Right lobe of liver (tissue), 6 donors: ENCODE data around the gene AMHR2. TPM values are rescaled to one million over a fixed set of nuclear protein-coding genes. Genes with fewer than 3 reads are reported as not detected.

Experiments used
- ATAC-seq, 4 donors: fragments of 200-7000 bp; cut with Tn5 transposase; one replicate each; pipeline ENCODE4 v1.9.1; 2020; ENCODE audit warnings: mild to moderate bottlenecking in 4 of 4, moderate library complexity in 4 of 4
- DNase-seq, 3 donors: peaks; one replicate each; pipeline ENCODE4 v3.0.0-alpha.2; 2020
- H3K27ac ChIP-seq, 3 donors: fragments of 200-600 bp; one replicate each; pipeline ENCODE4 v1.8.0; 2022
- H3K27me3 ChIP-seq, 2 donors: fragments of 200-600 bp; one replicate each; pipeline ENCODE4 v1.8.0; 2022
- H3K36me3 ChIP-seq, 4 donors: fragments of 200-600 bp; sonication (generic) in 1 of 4; one replicate each; pipeline versions ENCODE4 v1.5.1 to v1.8.0; 2017 to 2022; ENCODE audit warnings: control low read depth in 1 of 4
- H3K4me1 ChIP-seq, 4 donors: fragments of 200-600 bp; sonication (generic) in 1 of 4; one replicate each; pipeline versions ENCODE4 v1.5.1 to v1.8.0; 2017 to 2022; ENCODE audit warnings: control low read depth in 1 of 4
- H3K4me3 ChIP-seq, 3 donors: fragments of 200-600 bp; one replicate each; pipeline ENCODE4 v1.8.0; 2022
- H3K9me3 ChIP-seq, 4 donors: fragments of 200-600 bp; sonication (generic) in 1 of 4; one replicate each; pipeline versions ENCODE4 v1.5.1 to v1.8.0; 2017 to 2022; ENCODE audit warnings: control low read depth in 1 of 4
- POLR2A ChIP-seq: fragments of 450-650 bp; IDR thresholded peaks from one replicate; pipeline ENCODE4 v1.6.1; 2017; ENCODE audit warnings: antibody characterized with exemption, mild to moderate bottlenecking
- WGBS: methylation state at CpG from one replicate; pipeline ENCODE4 v1.1.6; 2018; ENCODE audit warnings: low coverage, low lambda C conversion rate; ENCODE audit not compliant: insufficient coverage; ENCODE audit errors: missing lambda C conversion rate; 5-methylcytosine and 5-hydroxymethylcytosine counted together
- intact Hi-C, 2 donors: fragments of 100-400 bp; cut with DNase I; formaldehyde crosslinking; loops; one replicate each; pipeline versions ENCODE4 v1.11.2 to v1.14.1; 2022
- total RNA-seq, 6 experiments: library from RNA; depleted of rRNA in 2 of 6; stranded (reverse); fragments of >200 nt in 2 of 6; fragmentation: NEBNext Ultra II Directional in 3 of 6; extraction: Animal tissue kit (Norgen Biotek cat#: 25700) in 3 of 6; gene quantifications; one replicate each; pipeline versions ENCODE4 v1.1.0 to v1.2.4, GENCODE V29; 2016 to 2023
- TF ChIP-seq, protein P1 (sequence below), 4 donors: fragments of 200-600 bp in 3 of 4; fragments of 450-650 bp in 1 of 4; IDR thresholded peaks; one replicate each; pipeline versions ENCODE4 v1.5.1 to v1.8.0; 2016 to 2022; ENCODE audit warnings: antibody characterized with exemption in 4 of 4, mild to moderate bottlenecking in 2 of 4
- donor health status: DM: no; HTN: yes; CAD: no.
- donor health status: DM: no; HTN: no; CAD: no.
- donor health status: DM: no; HTN: no; CAD: no.
- donor health status: DM: no; HTN: yes; CAD: no.
- donor health status: DM: no; HTN: yes; CAD: no.

Gene AMHR2
- total RNA-seq, 6 experiments from 2014 or later: 0.09 to 0.74 (median 0.48) TPM

DNA sequence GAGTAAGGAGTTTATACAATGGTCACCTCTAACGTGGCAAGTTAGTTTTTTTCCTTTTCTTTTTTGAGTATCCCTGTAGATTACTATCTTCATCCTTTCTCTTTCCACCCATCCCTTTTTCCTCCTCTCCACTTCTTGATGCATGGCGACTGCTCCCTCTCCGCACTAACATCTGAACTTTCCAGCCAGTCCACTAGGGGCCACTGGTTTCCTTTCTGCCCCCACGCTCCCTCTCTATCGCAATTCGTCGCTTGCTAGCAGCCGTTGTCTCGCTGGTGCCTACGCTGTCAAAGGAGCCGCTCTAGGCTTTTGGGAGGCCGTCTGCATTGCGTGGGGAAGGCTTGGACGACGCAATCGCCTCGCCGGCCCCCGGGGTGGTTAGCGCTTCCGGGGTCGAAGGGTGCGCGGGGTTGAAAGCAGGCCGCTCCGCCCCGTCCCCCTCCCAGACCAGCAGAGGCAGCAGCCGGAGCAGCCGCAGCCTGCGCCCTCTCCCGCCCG, 28.1 kb downstream of the AMHR2 start, which contains the start of gene PCBP2:
Gene PCBP2, plus strand, starts transcription at position 442 of the 498 bp plus-strand sequence. CDS start 2,699 bp downstream, outside the sequence.
- intact Hi-C loops: loop anchor here in 1 of 2 donors (5.0 kb wide), 1 partner anchor 36 kb away; no protein-coding TSS in a partner anchor
- Histone ChIP-seq H3K27me3 (no peaks in the 10 kb centered on the region), H3K4me1 (peaks cover 0 to 15% (median 4%) of the 10 kb centered on the region in 4 donors), H3K27ac (peak within 1 kb of the TSS; percentile 81 to 92 (median 92)), H3K4me3 (peak within 1 kb of the TSS; percentile 63 to 89 (median 76)), H3K9me3 (no peaks in the 10 kb centered on the region), H3K36me3 (peaks cover 7 to 24% (median 17%) of the 10 kb centered on the region in 4 donors)
- DNase-seq (peak; percentile 98 to 99 (median 99)), ATAC-seq (peak; percentile 94 to 97 (median 94))
- TF ChIP-seq, protein P1, sequence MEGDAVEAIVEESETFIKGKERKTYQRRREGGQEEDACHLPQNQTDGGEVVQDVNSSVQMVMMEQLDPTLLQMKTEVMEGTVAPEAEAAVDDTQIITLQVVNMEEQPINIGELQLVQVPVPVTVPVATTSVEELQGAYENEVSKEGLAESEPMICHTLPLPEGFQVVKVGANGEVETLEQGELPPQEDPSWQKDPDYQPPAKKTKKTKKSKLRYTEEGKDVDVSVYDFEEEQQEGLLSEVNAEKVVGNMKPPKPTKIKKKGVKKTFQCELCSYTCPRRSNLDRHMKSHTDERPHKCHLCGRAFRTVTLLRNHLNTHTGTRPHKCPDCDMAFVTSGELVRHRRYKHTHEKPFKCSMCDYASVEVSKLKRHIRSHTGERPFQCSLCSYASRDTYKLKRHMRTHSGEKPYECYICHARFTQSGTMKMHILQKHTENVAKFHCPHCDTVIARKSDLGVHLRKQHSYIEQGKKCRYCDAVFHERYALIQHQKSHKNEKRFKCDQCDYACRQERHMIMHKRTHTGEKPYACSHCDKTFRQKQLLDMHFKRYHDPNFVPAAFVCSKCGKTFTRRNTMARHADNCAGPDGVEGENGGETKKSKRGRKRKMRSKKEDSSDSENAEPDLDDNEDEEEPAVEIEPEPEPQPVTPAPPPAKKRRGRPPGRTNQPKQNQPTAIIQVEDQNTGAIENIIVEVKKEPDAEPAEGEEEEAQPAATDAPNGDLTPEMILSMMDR (IDR thresholded peaks at IDR 0.05): peak; percentile 85 to 93 (median 90)
- peak; percentile 51 for TF ChIP-seq POLR2A
- under 1% methylated on average over 14 of the region's 32 CpGs for WGBS

DNA sequence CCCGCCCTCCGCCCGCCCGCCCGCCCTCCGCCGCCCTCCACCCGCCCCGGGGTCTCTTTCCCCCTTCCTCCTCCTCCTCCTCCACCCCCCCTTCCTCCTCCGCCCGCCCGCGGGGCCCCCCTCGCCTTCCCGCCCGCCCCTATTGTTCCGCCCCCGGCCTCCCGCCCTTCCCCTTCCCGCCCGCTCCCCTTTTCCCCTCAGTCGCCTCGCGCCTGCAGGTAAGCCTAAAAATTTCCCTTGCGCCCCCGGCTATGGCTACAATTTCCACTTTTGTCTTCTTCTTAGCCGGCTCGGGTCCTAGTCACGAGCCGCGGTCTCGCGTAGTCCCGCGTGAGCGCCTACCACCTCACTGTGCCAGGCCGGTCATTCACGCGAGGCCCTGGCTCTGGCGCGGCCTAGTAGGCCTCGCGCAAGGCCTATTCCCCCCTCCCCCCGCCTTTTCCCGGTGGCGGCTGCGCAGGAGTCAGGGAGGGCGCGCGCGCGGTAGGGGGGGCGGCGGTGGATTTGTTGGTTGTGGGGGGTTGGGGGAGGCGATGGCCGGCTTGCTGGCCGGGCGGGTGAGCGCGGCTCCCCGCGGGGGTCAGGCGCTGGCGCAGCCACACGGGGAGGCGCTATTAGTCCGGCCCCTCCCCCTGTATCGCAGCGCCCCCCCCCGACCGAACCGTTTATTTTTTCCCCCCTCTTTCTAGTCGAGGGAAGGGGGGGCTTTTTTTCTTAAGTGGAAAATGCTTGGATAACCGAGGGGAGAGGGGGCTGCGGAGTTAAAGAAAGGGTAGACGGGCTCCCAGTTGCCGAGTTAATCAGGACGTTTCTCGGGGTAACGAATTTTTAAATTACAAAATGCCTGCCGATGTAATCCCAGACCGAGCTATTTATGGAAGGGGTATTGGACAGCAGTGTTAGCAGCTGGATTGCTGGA, 28.8 kb downstream of the AMHR2 start:
- Histone ChIP-seq H3K9me3 (no peaks in the 10 kb centered on the region), H3K36me3 (peaks cover 10 to 31% (median 22%) of the 10 kb centered on the region in 4 donors), H3K4me3 (peak overlapping the region; percentile 63 to 89 (median 76)), H3K27ac (peak overlapping the region; percentile 81 to 92 (median 92)), H3K27me3 (no peaks in the 10 kb centered on the region), H3K4me1 (peaks cover 0 to 15% (median 4%) of the 10 kb centered on the region in 4 donors)
- ATAC-seq (peak; percentile 68 to 76 (median 72)), DNase-seq (peak; percentile 86 to 88 (median 88))
- no peak for TF ChIP-seq POLR2A
- TF ChIP-seq, protein P1 (IDR thresholded peaks at IDR 0.05): peak; percentile 8 to 49 (median 38)
- intact Hi-C loops: loop anchor here in 1 of 2 donors (5.0 kb wide), 1 partner anchor 35 kb away; no protein-coding TSS in a partner anchor
- 1% methylated on average over 53 of the region's 82 CpGs for WGBS

- intact Hi-C loops: loop anchor here in 1 of 2 donors (5.0 kb wide), 1 partner anchor 33 kb away; no protein-coding TSS in a partner anchor
- 24% methylated on average over 6 of the region's 6 CpGs for WGBS
- peaks cover 0 to 15% (median 4%) of the 10 kb centered on the region in 4 donors for H3K4me1 ChIP-seq
- H3K9me3 ChIP-seq: no peaks in the 10 kb centered on the region
- ATAC-seq (no peak), DNase-seq (no peak)
- peaks cover 21 to 48% (median 37%) of the 10 kb centered on the region in 4 donors for H3K36me3 ChIP-seq
- no peak overlapping the region for H3K4me3 ChIP-seq
- no peaks in the 10 kb centered on the region for H3K27me3 ChIP-seq
- TF ChIP-seq POLR2A: no peak
- TF ChIP-seq, protein P1 (IDR thresholded peaks at IDR 0.05): no peak
- no peak overlapping the region for H3K27ac ChIP-seq
Observed at GRCh38 chr12:53453953-53454640, 30.4 kb downstream of the AMHR2 start.

DNA sequence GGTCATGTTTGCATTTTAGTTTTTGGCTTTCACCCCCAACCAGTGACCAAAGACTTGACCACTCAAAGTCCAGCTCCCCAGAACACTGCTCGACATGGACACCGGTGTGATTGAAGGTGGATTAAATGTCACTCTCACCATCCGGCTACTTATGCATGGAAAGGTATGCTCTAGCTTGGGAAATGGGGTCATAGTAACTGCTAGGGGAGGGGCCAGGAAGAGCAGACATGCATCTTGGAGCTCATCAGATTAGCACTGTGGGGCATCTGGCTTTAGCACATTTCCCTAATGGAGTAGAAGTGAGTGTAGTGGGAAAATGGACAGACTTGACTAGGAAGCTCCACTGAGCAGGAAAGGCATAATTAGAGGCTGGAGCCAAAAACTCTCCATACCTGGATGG, 31.1 kb downstream of the AMHR2 start:
- ATAC-seq (no peak), DNase-seq (no peak)
- intact Hi-C loops: loop anchor here in 1 of 2 donors (5.0 kb wide), 1 partner anchor 33 kb away; no protein-coding TSS in a partner anchor
- Histone ChIP-seq H3K4me1 (peaks cover 0 to 15% (median 4%) of the 10 kb centered on the region in 4 donors), H3K27me3 (no peaks in the 10 kb centered on the region), H3K4me3 (no peak overlapping the region), H3K9me3 (no peaks in the 10 kb centered on the region), H3K36me3 (peaks cover 25 to 54% (median 42%) of the 10 kb centered on the region in 4 donors), H3K27ac (no peak overlapping the region)
- WGBS: 0% methylated on average over 2 of the region's 3 CpGs
- TF ChIP-seq, protein P1 (IDR thresholded peaks at IDR 0.05): no peak
- no peak for TF ChIP-seq POLR2A
